GM20431 (cell line): ENCODE results near the gene DCXR.

Source experiments
- in situ Hi-C: fragments of 300-500 bp; cut with MseI, MboI; formaldehyde crosslinking; loops from one replicate; pipeline ENCODE4 v1.15.0; 2020; ENCODE audit warnings: low sequenced_read_pairs; ENCODE audit not compliant: unreplicated experiment

Gene DCXR

GRCh38 chr17:82028966-82029365 lies 8.5 kb downstream of the DCXR start:
- in situ Hi-C loops, result loop anchor here (10.0 kb wide), 1 partner anchor 126 kb away; no protein-coding TSS in a partner anchor

DNA sequence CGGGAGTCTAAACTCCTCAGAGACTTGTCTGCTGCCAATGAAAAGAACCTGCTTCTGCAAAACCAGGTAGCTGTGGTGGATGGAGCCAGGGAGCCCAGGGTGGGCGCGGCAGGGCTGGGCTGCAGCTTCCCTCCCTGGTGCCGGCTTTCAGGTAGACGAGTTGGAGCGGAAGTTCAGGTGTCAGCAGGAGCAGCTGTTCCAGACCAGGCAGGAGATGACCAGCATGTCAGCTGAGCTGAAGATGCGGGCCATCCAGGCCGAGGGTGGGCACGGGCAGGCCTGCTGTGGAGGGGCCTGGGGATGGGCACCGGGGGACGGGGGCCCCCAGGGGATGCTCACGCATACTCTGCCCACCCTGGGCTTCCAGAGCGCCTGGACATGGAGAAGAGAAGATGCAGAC lies 9.3 kb downstream of the DCXR start:
- in situ Hi-C loops, result loop anchor here (10.0 kb wide), 1 partner anchor 127 kb away; no protein-coding TSS in a partner anchor

- in situ Hi-C loops, result loop anchor here (10.0 kb wide), 1 partner anchor 129 kb away; no protein-coding TSS in a partner anchor
These were observed 11.9 kb downstream of the DCXR start for GRCh38 chr17:82025401-82026107.

DNA sequence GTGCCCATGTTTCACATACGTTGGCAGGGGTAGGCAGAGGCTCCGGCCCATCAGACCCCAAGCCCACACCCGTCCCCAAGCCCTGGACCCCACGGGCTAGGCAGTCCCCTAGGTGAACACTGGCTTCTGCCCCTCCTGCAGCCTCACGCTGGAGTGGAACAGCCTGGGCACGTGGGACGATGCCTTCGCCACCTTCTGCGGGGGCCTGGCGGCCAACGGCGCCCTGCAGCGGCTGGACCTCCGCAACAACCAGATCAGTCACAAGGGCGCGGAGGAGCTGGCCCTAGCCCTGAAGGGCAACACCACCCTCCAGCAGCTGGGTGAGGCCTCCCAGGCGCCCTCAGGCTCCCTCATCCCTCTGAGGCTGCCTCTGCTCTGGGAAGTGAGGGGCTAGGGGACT lies 12.6 kb downstream of the DCXR start:
- in situ Hi-C loops, result loop anchor here (10.0 kb wide), 1 partner anchor 130 kb away; no protein-coding TSS in a partner anchor

- in situ Hi-C loops, result loop anchor here (10.0 kb wide), 1 partner anchor 131 kb away; no protein-coding TSS in a partner anchor
These were observed 13.9 kb downstream of the DCXR start for GRCh38 chr17:82023447-82024241.

- in situ Hi-C loops, result loop anchor here (10.0 kb wide), 1 partner anchor 132 kb away; no protein-coding TSS in a partner anchor
These were observed 14.5 kb downstream of the DCXR start, which contains the start of gene LRRC45 for GRCh38 chr17:82022981-82023446. Gene LRRC45 (plus strand): TSS chr17:82023305. CDS start chr17:82023644, 339 bp downstream.

DNA sequence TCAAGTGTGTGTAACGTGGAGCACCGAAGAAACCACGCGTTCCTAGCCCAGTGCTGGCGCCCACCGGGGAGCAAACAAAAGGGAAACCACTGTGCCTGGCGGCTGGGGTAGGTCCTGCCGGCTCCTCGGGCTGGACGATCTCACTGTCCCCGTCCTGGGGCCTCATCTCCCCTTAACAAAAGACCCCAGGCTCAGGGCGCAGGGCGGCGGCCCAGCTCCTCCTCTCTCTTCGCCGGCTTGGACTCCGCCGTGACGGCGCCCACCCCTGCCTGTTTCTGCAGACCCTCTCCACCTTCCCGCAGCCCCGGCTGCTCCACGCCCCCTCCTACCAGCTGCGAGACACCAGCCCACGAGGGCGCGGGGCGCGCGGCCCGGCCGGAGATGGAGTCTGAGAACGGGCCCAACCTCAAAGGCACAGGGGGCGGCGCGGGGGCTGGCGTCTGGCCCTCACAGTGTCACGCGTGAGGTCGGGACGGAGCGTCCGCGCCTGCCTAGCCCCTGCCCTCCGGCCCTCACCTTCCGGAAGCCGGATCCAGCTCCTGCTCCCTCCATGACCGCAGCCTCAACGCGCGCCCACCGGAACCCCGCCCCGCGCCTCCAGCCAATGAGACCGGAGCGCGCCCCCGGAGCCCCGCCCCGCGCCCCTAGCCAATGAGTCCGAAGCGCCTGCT lies 15.1 kb downstream of the DCXR start, which contains the start of gene CENPX:
TSS of gene CENPX (minus strand) at position 569 of the 671 bp plus-strand sequence. CDS start at position 552, 17 bp downstream.
- in situ Hi-C loops, result loop anchor here (10.0 kb wide), 1 partner anchor 132 kb away; no protein-coding TSS in a partner anchor

GRCh38 chr17:82021900-82022309 lies 15.6 kb downstream of the DCXR start:
- in situ Hi-C loops, result loop anchor here (10.0 kb wide), 1 partner anchor 133 kb away; no protein-coding TSS in a partner anchor

- in situ Hi-C loops, result loop anchor here (10.0 kb wide), 1 partner anchor 133 kb away; no protein-coding TSS in a partner anchor
These were observed 16.2 kb downstream of the DCXR start for GRCh38 chr17:82021107-82021899.

DNA sequence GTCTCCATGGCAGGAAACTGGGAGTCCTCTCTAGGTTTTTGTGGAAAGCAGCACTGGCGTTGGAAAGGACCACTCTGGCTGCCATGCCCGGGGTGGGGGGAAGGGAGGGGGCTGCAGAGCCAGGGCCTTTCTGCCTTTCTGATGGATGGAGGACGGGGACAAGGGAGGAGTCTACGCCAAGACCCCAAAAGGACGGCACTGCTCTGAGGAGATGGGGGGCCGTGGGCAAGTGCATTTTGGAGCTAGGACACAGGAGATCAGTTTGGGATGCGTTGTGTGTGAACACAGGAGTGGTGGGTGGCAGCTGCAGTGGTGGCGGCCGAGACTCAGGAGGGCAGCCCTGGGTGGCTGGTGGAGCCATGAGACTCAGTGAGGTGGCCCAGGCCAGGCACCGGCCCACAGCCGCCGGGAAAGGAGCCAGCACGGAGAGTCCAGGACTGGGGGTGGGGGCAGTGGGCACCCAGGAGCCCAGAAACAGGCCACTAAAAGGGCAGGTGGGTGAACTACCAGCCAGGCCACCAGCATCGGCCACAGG lies 16.9 kb downstream of the DCXR start:
- in situ Hi-C loops, result loop anchor here (10.0 kb wide), 1 partner anchor 134 kb away; no protein-coding TSS in a partner anchor

DNA sequence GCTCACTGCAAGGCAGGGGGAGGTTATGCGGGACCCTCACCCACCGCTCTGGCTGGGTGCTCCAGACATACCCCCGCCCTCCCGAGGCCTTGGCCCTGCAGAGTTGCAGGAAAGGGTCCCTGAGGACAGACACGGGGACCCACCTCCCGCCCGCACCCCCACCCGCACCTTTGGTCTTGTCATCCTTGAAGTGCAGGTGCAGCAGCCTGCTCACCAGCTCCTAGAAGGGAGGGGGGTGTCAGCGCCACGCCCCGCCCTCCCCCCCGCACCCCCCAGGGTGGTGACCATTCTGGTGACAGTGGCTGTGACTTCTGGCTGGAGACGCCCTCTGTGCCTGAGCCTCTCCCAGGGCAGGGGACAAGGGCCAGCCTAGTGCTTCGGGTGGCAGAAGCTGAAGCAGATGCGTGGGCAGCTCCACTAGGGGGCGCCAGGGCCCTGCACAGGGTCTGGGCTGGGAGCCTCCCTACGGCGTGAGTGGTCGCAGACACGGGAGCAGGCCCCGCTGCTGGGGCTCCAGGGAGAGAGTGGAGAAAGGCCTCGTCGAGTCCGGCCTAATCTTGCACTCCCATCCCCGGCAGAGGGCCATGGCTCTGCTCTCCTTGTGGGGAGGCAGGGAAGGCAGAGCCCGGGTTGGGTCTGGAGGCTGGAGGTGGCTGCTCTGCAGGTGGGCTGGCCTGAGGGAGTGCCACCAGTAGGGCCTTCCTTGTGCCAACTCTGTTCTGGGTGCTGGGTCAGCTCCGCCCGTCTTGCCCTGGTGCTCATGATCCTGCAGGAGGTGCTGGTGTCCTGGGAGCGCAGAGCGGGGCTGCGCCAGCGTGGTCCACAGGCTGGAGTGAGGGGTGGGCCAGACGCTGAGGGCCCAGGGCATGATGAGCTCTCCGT lies 17.6 kb downstream of the DCXR start:
- in situ Hi-C loops, result loop anchor here (10.0 kb wide), 1 partner anchor 135 kb away; no protein-coding TSS in a partner anchor

DNA sequence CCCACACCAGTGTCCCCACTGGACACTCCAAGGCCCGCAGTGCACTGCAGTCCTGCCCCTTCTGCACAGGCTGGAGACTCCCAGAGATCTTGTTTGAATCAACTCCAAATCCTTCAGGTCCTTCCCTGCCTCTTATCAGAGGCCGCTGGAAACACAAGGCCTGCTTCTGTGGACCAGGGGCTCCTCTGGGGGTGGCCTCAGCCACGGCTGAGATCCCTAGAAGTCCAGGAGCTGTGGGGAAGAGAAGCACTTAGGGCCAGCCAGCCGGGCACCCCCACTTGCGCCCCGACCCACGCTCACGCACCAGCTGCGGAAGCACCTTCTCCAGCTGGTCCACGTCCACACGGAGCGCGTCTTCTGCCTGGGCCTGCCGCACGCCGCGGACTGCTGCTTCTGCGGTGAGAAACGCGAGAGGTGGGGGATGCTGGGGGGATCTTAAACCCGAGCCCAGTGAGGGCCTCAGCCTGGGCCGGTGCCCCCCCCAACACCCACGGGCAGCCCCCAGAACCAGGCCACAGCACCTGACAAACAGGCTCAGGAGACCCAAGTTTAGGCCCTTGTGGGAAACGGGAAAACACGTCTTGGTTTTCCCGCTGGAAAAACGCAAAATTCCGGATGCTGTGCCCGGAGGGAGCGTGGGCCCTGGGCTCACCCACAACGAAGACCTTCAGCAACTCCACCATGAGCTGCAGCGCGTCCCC lies 18.4 kb downstream of the DCXR start:
- in situ Hi-C loops, result no loop called here

DNA sequence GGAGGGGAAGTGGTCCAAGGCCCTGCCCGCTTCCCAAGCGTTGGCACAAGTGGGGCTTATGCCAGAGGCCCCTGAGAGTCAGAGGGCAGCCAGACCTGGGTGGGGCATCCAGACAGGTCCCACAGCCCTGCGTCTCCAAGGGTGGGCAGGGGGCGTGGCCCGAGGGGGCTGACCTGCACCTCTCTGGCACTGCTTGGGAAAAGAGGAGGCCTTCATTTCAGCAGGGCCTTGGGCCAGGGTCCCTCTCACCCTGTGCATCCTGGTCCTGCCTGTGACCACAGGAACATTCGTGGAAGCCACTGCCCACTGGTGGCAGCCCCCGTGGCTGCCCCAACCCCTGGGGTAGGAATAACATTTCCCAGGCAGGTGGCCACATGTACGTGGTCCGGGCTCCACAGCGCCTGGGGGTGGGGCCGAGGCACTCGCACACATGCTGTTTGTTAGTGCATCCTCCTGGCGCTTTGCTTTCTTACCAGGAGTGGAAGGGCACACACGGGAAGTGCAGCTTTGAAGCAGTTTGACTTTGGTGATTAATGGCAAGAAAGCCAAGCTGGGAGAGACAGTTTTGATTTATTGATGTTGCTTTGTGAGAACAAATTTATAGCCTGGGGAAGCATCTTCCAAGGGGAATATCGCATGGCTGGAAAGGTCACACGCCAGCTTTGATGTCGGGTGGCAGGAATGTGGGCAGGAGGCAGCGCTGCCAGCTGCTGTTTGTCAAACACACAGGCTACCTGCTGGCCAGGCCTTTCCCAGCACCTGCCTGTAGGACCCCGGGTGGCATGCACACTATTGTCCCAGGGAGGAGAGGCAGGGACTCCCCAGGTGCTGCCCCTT lies 19.1 kb downstream of the DCXR start:
- in situ Hi-C loops, result no loop called here

GRCh38 chr17:82017612-82018151 lies 19.8 kb downstream of the DCXR start:
- in situ Hi-C loops, result no loop called here

GRCh38 chr17:82016875-82017459 lies 20.5 kb downstream of the DCXR start:
- in situ Hi-C loops, result no loop called here
